GM18858 (cell line): Measurements from ENCODE around the gene TCF7L2.

Experiments used
- ATAC-seq: cut with Tn5 transposase; IDR thresholded peaks from one replicate; pipeline ENCODE4 v1.9.1; 2021; ENCODE audit not compliant: unreplicated experiment

The TCF7L2 gene

GRCh38 chr10:113140143-113141011, 190.3 kb downstream of the TCF7L2 start:
- no peak for ATAC-seq

- no peak for ATAC-seq
Observed at GRCh38 chr10:113142601-113143362, 192.7 kb downstream of the TCF7L2 start.

GRCh38 chr10:113144576-113144975, 194.5 kb downstream of the TCF7L2 start:
- no peak for ATAC-seq

- no peak for ATAC-seq
Observed at GRCh38 chr10:113148071-113148825, 198.2 kb downstream of the TCF7L2 start.

GRCh38 chr10:113148901-113149300, 198.9 kb downstream of the TCF7L2 start:
- no peak for ATAC-seq

- no peak for ATAC-seq
Observed at GRCh38 chr10:113149626-113150025, 199.6 kb downstream of the TCF7L2 start.

- ATAC-seq: no peak
Observed at GRCh38 chr10:113151190-113151666, 201.2 kb downstream of the TCF7L2 start.

- no peak for ATAC-seq
Observed at GRCh38 chr10:113153493-113154102, 203.6 kb downstream of the TCF7L2 start.

- no peak for ATAC-seq
Observed at GRCh38 chr10:113157441-113157840, 207.4 kb downstream of the TCF7L2 start.

GRCh38 chr10:113158183-113158582, 208.1 kb downstream of the TCF7L2 start:
- ATAC-seq: no peak

GRCh38 chr10:113159563-113159962, 209.5 kb downstream of the TCF7L2 start:
- ATAC-seq: no peak

GRCh38 chr10:113160641-113161040, 210.6 kb downstream of the TCF7L2 start:
- no peak for ATAC-seq

GRCh38 chr10:113161066-113161465, 211.0 kb downstream of the TCF7L2 start:
- no peak for ATAC-seq

GRCh38 chr10:113162960-113163359, 212.9 kb downstream of the TCF7L2 start:
- no peak for ATAC-seq

GRCh38 chr10:113165673-113166072, 215.6 kb downstream of the TCF7L2 start:
- ATAC-seq: no peak

- ATAC-seq: no peak
Observed at GRCh38 chr10:113167702-113168101, 217.7 kb downstream of the TCF7L2 start.

- ATAC-seq: no peak
Observed at GRCh38 chr10:113168584-113168983, 218.5 kb downstream of the TCF7L2 start.

GRCh38 chr10:113169111-113169510, 219.1 kb downstream of the TCF7L2 start:
- ATAC-seq: no peak

- peak; percentile 92 for ATAC-seq
Observed at GRCh38 chr10:113169853-113170460, 219.9 kb downstream of the TCF7L2 start.

GRCh38 chr10:113171662-113172061, 221.6 kb downstream of the TCF7L2 start:
- no peak for ATAC-seq
